Epithelial cell of esophagus (primary cell): ENCODE results near the gene CLEC16A.

ENCODE experiments used
- DNase-seq: peaks from one replicate; pipeline ENCODE4 v3.0.0; 2010; ENCODE audit warnings: low read depth
- H3K4me3 ChIP-seq: 2 replicates; pipeline ENCODE4 v1.5.1; 2011; ENCODE audit warnings: mild to moderate bottlenecking, low read length, control low read depth
- CTCF ChIP-seq: IDR thresholded peaks from 2 replicates; pipeline ENCODE4 v1.5.1; 2011; ENCODE audit warnings: low read depth, mild to moderate bottlenecking, low read length, control low read depth, inconsistent platforms; ENCODE audit not compliant: insufficient read depth; ENCODE audit errors: missing control alignments

The CLEC16A gene

GRCh38 chr16:11016524-11016988, 72.2 kb downstream of the CLEC16A start:
- DNase-seq: no peak
- TF ChIP-seq CTCF: no peak
- no peak overlapping the region for H3K4me3 ChIP-seq

GRCh38 chr16:11016993-11017392, 72.6 kb downstream of the CLEC16A start:
- peak; percentile 92 for DNase-seq
- TF ChIP-seq CTCF: no peak
- H3K4me3 ChIP-seq: no peak overlapping the region

GRCh38 chr16:11017499-11017898, 73.1 kb downstream of the CLEC16A start:
- no peak for DNase-seq
- TF ChIP-seq CTCF: no peak
- H3K4me3 ChIP-seq: no peak overlapping the region

- TF ChIP-seq CTCF: no peak
- no peak for DNase-seq
- no peak overlapping the region for H3K4me3 ChIP-seq
Observed at GRCh38 chr16:11020388-11020787, 76.0 kb downstream of the CLEC16A start.

GRCh38 chr16:11020792-11021551, 76.6 kb downstream of the CLEC16A start:
- DNase-seq: no peak
- no peak overlapping the region for H3K4me3 ChIP-seq

GRCh38 chr16:11022002-11022401, 77.6 kb downstream of the CLEC16A start:
- TF ChIP-seq CTCF: no peak
- no peak for DNase-seq
- no peak overlapping the region for H3K4me3 ChIP-seq

More at GRCh38 chr16:11020792-11021551, 76.6 kb downstream of the CLEC16A start:
- no peak for TF ChIP-seq CTCF
